ENCODE data around the gene DDX19B. TPM values are rescaled to one million over a fixed set of nuclear protein-coding genes. Genes with fewer than 3 reads are reported as not detected.
A peak's percentile ranks its signal among the peaks of the same experiment; 100 is the strongest.

Gene DDX19B
- total and polyA plus RNA-seq, 9 of the 15 experiments (the other 6 are each of a cell fraction or from before 2014, with no cell fraction given), result 7.0 to 32.9 (median 19.3) TPM

DNA sequence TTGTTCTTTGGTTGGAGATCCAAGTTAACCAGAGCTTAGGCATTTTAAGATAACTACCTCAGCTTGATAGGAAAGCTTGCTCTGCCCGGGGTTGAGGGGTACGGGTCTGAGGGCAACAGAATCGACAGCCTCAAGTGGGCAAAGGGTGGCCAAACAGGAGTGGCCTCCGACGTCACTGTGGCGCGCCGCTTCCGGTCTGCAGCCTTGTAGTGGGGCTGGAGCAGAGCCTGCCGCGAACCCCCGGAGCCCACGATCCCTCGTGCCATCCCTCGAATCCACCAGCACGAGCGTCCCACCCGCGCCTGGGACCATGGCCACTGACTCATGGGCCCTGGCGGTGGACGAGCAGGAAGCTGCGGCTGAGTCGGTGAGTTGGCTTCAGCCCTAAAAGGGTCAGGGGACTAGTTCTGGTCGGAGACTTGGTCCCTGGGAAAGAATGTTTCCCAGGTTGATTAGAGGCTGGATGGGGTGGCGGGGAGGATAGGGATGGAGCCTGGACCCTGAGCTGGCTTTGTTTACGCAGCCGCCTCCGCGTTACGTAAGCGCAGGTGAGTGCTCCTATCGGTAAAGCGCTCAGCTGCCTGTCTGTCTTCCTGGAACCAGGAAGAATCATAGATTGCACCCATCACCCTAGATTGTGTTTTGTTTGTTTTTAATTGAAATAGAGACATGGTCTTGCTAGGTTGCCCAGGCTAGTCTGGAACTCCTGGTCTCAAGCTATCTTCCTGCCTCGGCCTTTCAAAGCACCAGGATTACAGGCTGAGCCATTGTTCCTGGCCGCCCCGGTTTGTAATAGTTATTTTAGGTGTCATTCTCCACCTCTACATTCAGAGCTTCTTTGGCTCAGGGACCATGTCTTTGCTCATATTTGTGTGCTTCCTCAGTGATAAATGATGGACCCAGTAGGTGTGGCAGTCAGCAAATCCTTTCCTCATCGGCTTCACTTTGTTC, at the start of gene DDX19B (continued):
- no peak for TF ChIP-seq TCF7 (IDR thresholded peaks at IDR 0.05; ENCODE audit: borderline replicate concordance)
- TF ChIP-seq, protein P1, sequence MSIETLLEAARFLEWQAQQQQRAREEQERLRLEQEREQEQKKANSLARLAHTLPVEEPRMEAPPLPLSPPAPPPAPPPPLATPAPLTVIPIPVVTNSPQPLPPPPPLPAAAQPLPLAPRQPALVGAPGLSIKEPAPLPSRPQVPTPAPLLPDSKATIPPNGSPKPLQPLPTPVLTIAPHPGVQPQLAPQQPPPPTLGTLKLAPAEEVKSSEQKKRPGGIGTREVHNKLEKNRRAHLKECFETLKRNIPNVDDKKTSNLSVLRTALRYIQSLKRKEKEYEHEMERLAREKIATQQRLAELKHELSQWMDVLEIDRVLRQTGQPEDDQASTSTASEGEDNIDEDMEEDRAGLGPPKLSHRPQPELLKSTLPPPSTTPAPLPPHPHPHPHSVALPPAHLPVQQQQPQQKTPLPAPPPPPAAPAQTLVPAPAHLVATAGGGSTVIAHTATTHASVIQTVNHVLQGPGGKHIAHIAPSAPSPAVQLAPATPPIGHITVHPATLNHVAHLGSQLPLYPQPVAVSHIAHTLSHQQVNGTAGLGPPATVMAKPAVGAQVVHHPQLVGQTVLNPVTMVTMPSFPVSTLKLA (conservative IDR thresholded peaks at IDR 0.05), result peak in 1 of 2 experiments; percentile 65; a peak in 2 of 4 replicates
- TF ChIP-seq MTA1 (IDR thresholded peaks at IDR 0.05; ENCODE audit: borderline replicate concordance), result peak; percentile 93
- TF ChIP-seq, protein P2, sequence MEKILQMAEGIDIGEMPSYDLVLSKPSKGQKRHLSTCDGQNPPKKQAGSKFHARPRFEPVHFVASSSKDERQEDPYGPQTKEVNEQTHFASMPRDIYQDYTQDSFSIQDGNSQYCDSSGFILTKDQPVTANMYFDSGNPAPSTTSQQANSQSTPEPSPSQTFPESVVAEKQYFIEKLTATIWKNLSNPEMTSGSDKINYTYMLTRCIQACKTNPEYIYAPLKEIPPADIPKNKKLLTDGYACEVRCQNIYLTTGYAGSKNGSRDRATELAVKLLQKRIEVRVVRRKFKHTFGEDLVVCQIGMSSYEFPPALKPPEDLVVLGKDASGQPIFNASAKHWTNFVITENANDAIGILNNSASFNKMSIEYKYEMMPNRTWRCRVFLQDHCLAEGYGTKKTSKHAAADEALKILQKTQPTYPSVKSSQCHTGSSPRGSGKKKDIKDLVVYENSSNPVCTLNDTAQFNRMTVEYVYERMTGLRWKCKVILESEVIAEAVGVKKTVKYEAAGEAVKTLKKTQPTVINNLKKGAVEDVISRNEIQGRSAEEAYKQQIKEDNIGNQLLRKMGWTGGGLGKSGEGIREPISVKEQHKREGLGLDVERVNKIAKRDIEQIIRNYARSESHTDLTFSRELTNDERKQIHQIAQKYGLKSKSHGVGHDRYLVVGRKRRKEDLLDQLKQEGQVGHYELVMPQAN (IDR thresholded peaks at IDR 0.05; ENCODE audit: borderline replicate concordance), result peak; percentile 68; the same call in 1 of the 2 replicates
- peak; percentile 89 for TF ChIP-seq SAFB (IDR thresholded peaks at IDR 0.05; ENCODE audit: borderline replicate concordance, low read depth, low read length)
- TF ChIP-seq ELF1 (tag; IDR thresholded peaks at IDR 0.05), result peak; percentile 72
- TF ChIP-seq MAZ (CRISPR knock-in tag; conservative IDR thresholded peaks at IDR 0.05 in 1 of 2, IDR thresholded peaks at IDR 0.05 in 1 of 2), result peak; percentile 35 to 40; a peak in 2 of 4 replicates
- no peak for TF ChIP-seq CHD4 (IDR thresholded peaks at IDR 0.05; ENCODE audit: insufficient read depth, insufficient replicate concordance, low read depth, low read length, poor library complexity, severe bottlenecking)
- TF ChIP-seq POLR2AphosphoS5 (IDR thresholded peaks at IDR 0.05; ENCODE audit: control insufficient read depth, insufficient read depth, low read depth, low read length), result peak; percentile 31; the same call in 1 of the 2 replicates
- no peak for TF ChIP-seq ZNF830 (CRISPR knock-in tag; IDR thresholded peaks at IDR 0.05)
- TF ChIP-seq ZNF140 (CRISPR knock-in tag; IDR thresholded peaks at IDR 0.05), result no peak
- peak; percentile 72 for TF ChIP-seq C11orf30 (IDR thresholded peaks at IDR 0.05; ENCODE audit: low read depth)
- TF ChIP-seq, protein P3, sequence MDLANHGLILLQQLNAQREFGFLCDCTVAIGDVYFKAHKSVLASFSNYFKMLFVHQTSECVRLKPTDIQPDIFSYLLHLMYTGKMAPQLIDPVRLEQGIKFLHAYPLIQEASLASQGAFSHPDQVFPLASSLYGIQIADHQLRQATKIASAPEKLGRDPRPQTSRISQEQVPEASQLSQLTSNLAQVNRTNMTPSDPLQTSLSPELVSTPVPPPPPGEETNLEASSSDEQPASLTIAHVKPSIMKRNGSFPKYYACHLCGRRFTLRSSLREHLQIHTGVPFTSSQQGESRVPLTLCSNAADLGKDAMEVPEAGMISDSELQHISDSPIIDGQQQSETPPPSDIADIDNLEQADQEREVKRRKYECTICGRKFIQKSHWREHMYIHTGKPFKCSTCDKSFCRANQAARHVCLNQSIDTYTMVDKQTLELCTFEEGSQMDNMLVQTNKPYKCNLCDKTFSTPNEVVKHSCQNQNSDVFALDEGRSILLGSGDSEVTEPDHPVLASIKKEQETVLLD (IDR thresholded peaks at IDR 0.05), result 0 out of 2 replicates have a peak, but pooled peaks have one; percentile 35
- TF ChIP-seq MXI1 (IDR thresholded peaks at IDR 0.05; ENCODE audit: low read depth, low read length), result peak; percentile 26; the same call in 1 of the 2 replicates
- peak; percentile 91 for TF ChIP-seq PHF8 (IDR thresholded peaks at IDR 0.05; ENCODE audit: borderline replicate concordance, low read length)
- TF ChIP-seq HLTF (IDR thresholded peaks at IDR 0.05), result peak; percentile 39; the same call in 1 of the 2 replicates
- TF ChIP-seq, protein P4, sequence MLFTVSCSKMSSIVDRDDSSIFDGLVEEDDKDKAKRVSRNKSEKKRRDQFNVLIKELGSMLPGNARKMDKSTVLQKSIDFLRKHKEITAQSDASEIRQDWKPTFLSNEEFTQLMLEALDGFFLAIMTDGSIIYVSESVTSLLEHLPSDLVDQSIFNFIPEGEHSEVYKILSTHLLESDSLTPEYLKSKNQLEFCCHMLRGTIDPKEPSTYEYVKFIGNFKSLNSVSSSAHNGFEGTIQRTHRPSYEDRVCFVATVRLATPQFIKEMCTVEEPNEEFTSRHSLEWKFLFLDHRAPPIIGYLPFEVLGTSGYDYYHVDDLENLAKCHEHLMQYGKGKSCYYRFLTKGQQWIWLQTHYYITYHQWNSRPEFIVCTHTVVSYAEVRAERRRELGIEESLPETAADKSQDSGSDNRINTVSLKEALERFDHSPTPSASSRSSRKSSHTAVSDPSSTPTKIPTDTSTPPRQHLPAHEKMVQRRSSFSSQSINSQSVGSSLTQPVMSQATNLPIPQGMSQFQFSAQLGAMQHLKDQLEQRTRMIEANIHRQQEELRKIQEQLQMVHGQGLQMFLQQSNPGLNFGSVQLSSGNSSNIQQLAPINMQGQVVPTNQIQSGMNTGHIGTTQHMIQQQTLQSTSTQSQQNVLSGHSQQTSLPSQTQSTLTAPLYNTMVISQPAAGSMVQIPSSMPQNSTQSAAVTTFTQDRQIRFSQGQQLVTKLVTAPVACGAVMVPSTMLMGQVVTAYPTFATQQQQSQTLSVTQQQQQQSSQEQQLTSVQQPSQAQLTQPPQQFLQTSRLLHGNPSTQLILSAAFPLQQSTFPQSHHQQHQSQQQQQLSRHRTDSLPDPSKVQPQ (CRISPR knock-in tag; IDR thresholded peaks at IDR 0.05; ENCODE audit: borderline replicate concordance), result no peak
- 0 out of 4 replicates have a peak, but pooled peaks of 1 of the 2 experiments have one; percentile 33 for TF ChIP-seq TBL1XR1 (IDR thresholded peaks at IDR 0.05; ENCODE audit: low read length in 2 of 2)

Measured in K562 (cell line).